ENCODE data around the gene QSOX2.

Gene QSOX2

DNA sequence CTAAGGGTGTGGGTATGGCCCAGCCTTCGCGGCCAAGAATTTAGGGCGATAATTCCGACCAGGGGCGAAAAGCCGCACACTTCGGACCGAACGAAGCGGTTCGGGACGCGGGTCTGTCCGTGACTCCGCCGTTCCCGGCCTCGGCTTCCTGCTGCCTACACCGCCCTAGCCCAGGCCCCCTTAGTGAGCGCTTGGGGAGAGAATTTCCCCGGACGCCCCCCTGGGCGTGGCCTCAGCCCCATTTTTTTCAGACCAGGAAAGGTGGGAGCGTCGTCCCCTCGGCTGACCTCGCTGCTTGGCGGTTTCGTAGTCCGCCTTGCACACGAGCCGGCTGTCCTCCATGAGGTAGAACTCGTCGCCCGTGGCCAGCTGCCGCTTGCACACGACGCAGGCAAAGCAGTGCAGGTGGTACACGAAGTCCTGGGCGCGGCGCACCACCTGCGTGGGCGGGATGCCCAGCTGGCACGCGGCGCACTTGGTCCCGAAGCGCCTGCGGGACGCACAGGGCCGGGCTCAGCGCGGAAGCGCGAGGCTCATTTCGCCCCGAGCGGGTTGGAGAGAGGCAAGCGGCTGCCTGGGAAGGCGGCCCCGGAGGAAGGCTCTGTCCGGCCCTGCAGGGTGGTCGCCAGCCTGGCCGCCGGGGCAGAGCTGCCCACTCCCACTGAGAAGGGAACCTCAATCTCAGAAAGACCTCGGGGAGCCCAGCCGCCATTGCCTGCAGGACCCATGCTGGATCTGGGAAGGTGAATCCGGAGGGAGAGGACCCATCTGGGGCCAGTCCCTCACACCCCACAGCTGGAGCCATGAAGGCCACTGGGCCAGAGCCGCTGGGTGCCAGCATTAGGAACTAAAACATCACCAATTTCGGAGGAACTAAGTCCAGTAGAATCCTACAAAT lies 46.0 kb downstream of the QSOX2 start:
- TF ChIP-seq CTCF (IDR thresholded peaks at IDR 0.05; ENCODE audit: extremely low read depth, insufficient read depth, missing control alignments): no peak
- in situ Hi-C loops (cut with MboI; ENCODE audit: low pct_unique_long_range_greater_than_20kb, low sequenced_read_pairs, unreplicated experiment): no loop called here
- DNase-seq (ENCODE audit: low spot score): no peak

- no peak for DNase-seq (ENCODE audit: low spot score)
- in situ Hi-C loops (cut with MboI; ENCODE audit: low pct_unique_long_range_greater_than_20kb, low sequenced_read_pairs, unreplicated experiment): no loop called here
- no peak for TF ChIP-seq CTCF (IDR thresholded peaks at IDR 0.05; ENCODE audit: extremely low read depth, insufficient read depth, missing control alignments)
Observed at GRCh38 chr9:136198605-136199083, 47.0 kb downstream of the QSOX2 start.

GRCh38 chr9:136197930-136198604 lies 47.5 kb downstream of the QSOX2 start:
- no peak for TF ChIP-seq CTCF (IDR thresholded peaks at IDR 0.05; ENCODE audit: extremely low read depth, insufficient read depth, missing control alignments)
- in situ Hi-C loops (cut with MboI; ENCODE audit: low pct_unique_long_range_greater_than_20kb, low sequenced_read_pairs, unreplicated experiment): no loop called here
- DNase-seq (ENCODE audit: low spot score): no peak

- in situ Hi-C loops (cut with MboI; ENCODE audit: low pct_unique_long_range_greater_than_20kb, low sequenced_read_pairs, unreplicated experiment): no loop called here
- no peak for DNase-seq (ENCODE audit: low spot score)
- no peak for TF ChIP-seq CTCF (IDR thresholded peaks at IDR 0.05; ENCODE audit: extremely low read depth, insufficient read depth, missing control alignments)
Observed at GRCh38 chr9:136197084-136197875, 48.3 kb downstream of the QSOX2 start.

DNA sequence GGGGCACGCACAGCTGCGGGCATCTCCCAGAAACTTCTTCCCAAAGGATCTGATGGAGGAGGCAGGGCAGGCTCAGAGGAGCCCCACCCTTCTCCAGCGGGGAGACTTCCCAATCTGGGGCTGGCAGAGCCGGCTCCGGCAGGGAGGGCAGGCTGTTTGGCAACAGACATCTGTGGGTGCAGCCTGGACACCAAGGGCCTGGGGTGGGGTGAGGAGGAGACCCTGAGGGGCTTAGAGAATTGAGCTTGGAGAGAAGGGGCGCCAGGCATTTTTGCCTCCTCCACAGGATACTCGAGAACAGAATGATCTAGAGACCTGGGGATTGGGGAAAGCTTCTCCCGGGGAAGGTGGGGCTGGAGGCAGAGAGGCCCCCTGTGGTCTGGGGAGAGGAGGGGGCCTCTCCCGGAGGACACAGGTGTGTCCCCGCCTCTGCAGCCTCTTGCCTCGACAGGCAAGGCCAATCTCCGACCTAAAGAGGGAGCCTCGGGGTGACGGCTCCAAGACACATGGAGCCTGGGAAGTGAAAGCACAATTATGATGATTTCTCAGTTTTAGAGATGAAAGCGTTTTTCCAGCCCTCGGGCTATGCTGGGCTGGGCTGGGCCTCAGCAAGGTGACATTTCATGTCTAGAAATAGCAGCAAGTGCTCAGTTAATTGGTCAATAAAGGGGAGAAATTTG lies 49.1 kb downstream of the QSOX2 start:
- no peak for DNase-seq (ENCODE audit: low spot score)
- TF ChIP-seq CTCF (IDR thresholded peaks at IDR 0.05; ENCODE audit: extremely low read depth, insufficient read depth, missing control alignments): no peak
- in situ Hi-C loops (cut with MboI; ENCODE audit: low pct_unique_long_range_greater_than_20kb, low sequenced_read_pairs, unreplicated experiment): no loop called here

- in situ Hi-C loops (cut with MboI; ENCODE audit: low pct_unique_long_range_greater_than_20kb, low sequenced_read_pairs, unreplicated experiment): no loop called here
- DNase-seq (ENCODE audit: low spot score): no peak
- no peak for TF ChIP-seq CTCF (IDR thresholded peaks at IDR 0.05; ENCODE audit: extremely low read depth, insufficient read depth, missing control alignments)
Observed at GRCh38 chr9:136194540-136194939, 51.1 kb downstream of the QSOX2 start.

All from GM13977 (cell line).